H1 (cell line): ENCODE measurements around the gene KIAA1671. TPM values are rescaled to one million over a fixed set of nuclear protein-coding genes. Genes with fewer than 3 reads are reported as not detected.

Source experiments
- CTCF ChIA-PET: fragments of 300-600 bp; sonication (Branson Sonifier 250); formaldehyde crosslinking; loops from one replicate; lab custom pipeline; 2021; ENCODE audit not compliant: partially characterized antibody; lab: Charles Lee
- POLR2A ChIA-PET: fragments of 300-600 bp; sonication (Branson Sonifier 250); formaldehyde crosslinking; loops from one replicate; lab custom pipeline; 2021; ENCODE audit warnings: inconsistent platforms; ENCODE audit not compliant: partially characterized antibody; lab: Charles Lee
- DNase-seq, 2 experiments: peaks; one replicate each; pipeline versions ENCODE4 v3.0.0 to v3.0.0-alpha.2; 2010 to 2022; ENCODE audit warnings: low spot score in 2 of 2, low read depth in 1 of 2, mixed read lengths in 1 of 2
- FAIRE-seq: peaks from 2 replicates; lab custom pipeline; 2011; peaks lifted over from hg19 to GRCh38; lab: Jason Lieb, UNC
- H2AFZ ChIP-seq: 2 replicates; pipeline ENCODE4 v1.8.1; 2012; ENCODE audit warnings: low read length, inconsistent platforms
- H2AK5ac ChIP-seq: 2 replicates; pipeline ENCODE4 v1.6.1; 2013; ENCODE audit warnings: low read depth, low read length
- H2BK120ac ChIP-seq: replicated peaks from 2 replicates; pipeline ENCODE3; 2013; ENCODE audit warnings: low read depth, low read length, inconsistent platforms
- H2BK12ac ChIP-seq: 2 replicates; pipeline ENCODE4 v1.6.1; 2013; ENCODE audit warnings: low read depth, low read length
- H2BK15ac ChIP-seq: 2 replicates; pipeline ENCODE4 v1.6.1; 2013; ENCODE audit warnings: low read length
- H2BK20ac ChIP-seq: 2 replicates; pipeline ENCODE4 v1.6.1; 2013; ENCODE audit warnings: low read length
- H2BK5ac ChIP-seq: 2 replicates; pipeline ENCODE4 v1.6.1; 2013; ENCODE audit warnings: low read depth, low read length
- H3K14ac ChIP-seq: 2 replicates; pipeline ENCODE4 v1.6.1; 2013; ENCODE audit warnings: inconsistent platforms; ENCODE audit not compliant: insufficient read length
- H3K18ac ChIP-seq: 2 replicates; pipeline ENCODE4 v1.6.1; 2013; ENCODE audit warnings: low read length; ENCODE audit errors: extremely low read depth
- H3K23ac ChIP-seq: 2 replicates; pipeline ENCODE4 v1.6.1; 2013; ENCODE audit warnings: inconsistent platforms; ENCODE audit not compliant: insufficient read length
- H3K23me2 ChIP-seq: 2 replicates; pipeline ENCODE4 v1.6.1; 2013; ENCODE audit warnings: low read depth, low read length
- H3K27ac ChIP-seq: 2 replicates; pipeline ENCODE4 v1.6.1; 2011; ENCODE audit warnings: low read depth, low read length, inconsistent platforms
- H3K27me3 ChIP-seq, 4 experiments: replicated peaks in 1 of 4; 1 replicate in 1 of 4; 2 replicates in 3 of 4; pipeline versions ENCODE4 v1.6.1 to v1.8.1; 2011 to 2013; ENCODE audit warnings: low read length in 3 of 4, mild to moderate bottlenecking in 3 of 4, inconsistent platforms in 2 of 4, mixed read lengths in 2 of 4, moderate library complexity in 1 of 4; ENCODE audit not compliant: control insufficient read depth in 3 of 4, insufficient read depth in 3 of 4; ENCODE audit errors: extremely low read depth in 1 of 4
- H3K36me3 ChIP-seq, 4 experiments: 2 replicates each; pipeline versions ENCODE4 v1.6.1 to v1.8.1; 2011 to 2013; ENCODE audit warnings: mild to moderate bottlenecking in 4 of 4, low read length in 3 of 4, moderate library complexity in 2 of 4, control low read depth in 1 of 4, inconsistent platforms in 1 of 4; ENCODE audit not compliant: insufficient read depth in 4 of 4, control insufficient read depth in 2 of 4
- H3K4ac ChIP-seq: replicated peaks from 2 replicates; pipeline ENCODE3; 2013; ENCODE audit warnings: low read length, low read depth, mixed read lengths, inconsistent platforms; ENCODE audit not compliant: insufficient read length
- H3K4me1 ChIP-seq, 4 experiments: replicated peaks in 1 of 4; 1 replicate in 1 of 4; 2 replicates in 3 of 4; pipeline versions ENCODE4 v1.6.1 to v1.8.1; 2011 to 2013; ENCODE audit warnings: low read length in 3 of 4, inconsistent platforms in 2 of 4, mixed read lengths in 1 of 4; ENCODE audit not compliant: insufficient read depth in 4 of 4, control insufficient read depth in 3 of 4
- H3K4me2 ChIP-seq, 2 experiments: 2 replicates each; pipeline versions ENCODE4 v1.6.1 to v1.8.1; 2011 to 2013; ENCODE audit warnings: low read depth in 2 of 2, low read length in 2 of 2, control low read depth in 1 of 2, inconsistent platforms in 1 of 2, mild to moderate bottlenecking in 1 of 2; ENCODE audit not compliant: insufficient read depth in 1 of 2
- H3K4me3 ChIP-seq, 4 experiments: fragments of 200-600, 300-600 bp in 1 of 4; sonication (generic), shearing (Covaris generic), sonication (Bioruptor Twin) in 1 of 4; 2 replicates each; pipeline versions ENCODE4 v1.5.1 to v1.8.1; 2011 to 2016; ENCODE audit warnings: low read length in 4 of 4, low read depth in 3 of 4, control low read depth in 2 of 4, inconsistent platforms in 2 of 4, mild to moderate bottlenecking in 2 of 4, mixed read lengths in 1 of 4, moderate library complexity in 1 of 4; ENCODE audit not compliant: insufficient read depth in 2 of 4; ENCODE audit errors: extremely low read depth in 1 of 4
- H3K56ac ChIP-seq: replicated peaks from 2 replicates; pipeline ENCODE3; 2013; ENCODE audit warnings: low read depth, mild to moderate bottlenecking, mixed read lengths, low read length, inconsistent platforms; ENCODE audit not compliant: insufficient read length
- H3K79me1 ChIP-seq: 2 replicates; pipeline ENCODE4 v1.6.1; 2013; ENCODE audit warnings: low read depth, low read length, control low read depth
- H3K79me2 ChIP-seq, 2 experiments: 2 replicates each; pipeline versions ENCODE4 v1.6.1 to v1.8.1; 2012 to 2013; ENCODE audit warnings: low read length in 2 of 2, mild to moderate bottlenecking in 2 of 2, inconsistent platforms in 1 of 2; ENCODE audit not compliant: insufficient read depth in 2 of 2, control insufficient read depth in 1 of 2
- H3K9ac ChIP-seq, 4 experiments: replicated peaks in 1 of 4; 1 replicate in 1 of 4; 2 replicates in 3 of 4; pipeline versions ENCODE4 v1.6.1 to v1.8.1; 2011 to 2013; ENCODE audit warnings: low read depth in 3 of 4, low read length in 3 of 4, control low read depth in 2 of 4, mild to moderate bottlenecking in 2 of 4, moderate library complexity in 2 of 4, inconsistent platforms in 1 of 4; ENCODE audit errors: extremely low read depth in 1 of 4
- H3K9me3 ChIP-seq, 2 experiments: 2 replicates each; pipeline versions ENCODE4 v1.6.1 to v1.8.1; 2012 to 2013; ENCODE audit warnings: mild to moderate bottlenecking in 2 of 2, moderate library complexity in 2 of 2, control low read depth in 1 of 2, inconsistent platforms in 1 of 2, low read depth in 1 of 2, low read length in 1 of 2, mixed read lengths in 1 of 2; ENCODE audit not compliant: insufficient read depth in 2 of 2
- H4K20me1 ChIP-seq, 2 experiments: replicated peaks in 1 of 2; 2 replicates each; pipeline versions ENCODE3 to v1.8.1; 2011 to 2013; ENCODE audit warnings: inconsistent platforms in 2 of 2, low read length in 2 of 2, mild to moderate bottlenecking in 1 of 2; ENCODE audit not compliant: insufficient read depth in 2 of 2, control insufficient read depth in 1 of 2
- H4K5ac ChIP-seq: 2 replicates; pipeline ENCODE4 v1.6.1; 2013; ENCODE audit warnings: low read length, low read depth, mixed read lengths, inconsistent platforms; ENCODE audit not compliant: insufficient read length
- H4K8ac ChIP-seq: 2 replicates; pipeline ENCODE4 v1.8.0; 2013; ENCODE audit warnings: mild to moderate bottlenecking, moderate library complexity, low read length, inconsistent platforms; ENCODE audit not compliant: insufficient read depth; ENCODE audit errors: extremely low read depth
- H4K91ac ChIP-seq: replicated peaks from 2 replicates; pipeline ENCODE3; 2013; ENCODE audit warnings: low read length, mixed read lengths, inconsistent platforms; ENCODE audit not compliant: insufficient read length
- CBX5 ChIP-seq: fragments of 300-800, 300-1000 bp; sonication (generic); IDR thresholded peaks from 2 replicates; pipeline ENCODE4 v1.7.1; 2016; ENCODE audit warnings: antibody characterized with exemption, low read length, low read depth
- E2F6 ChIP-seq: IDR thresholded peaks from 2 replicates; pipeline ENCODE4 v1.6.1; 2012; ENCODE audit warnings: inconsistent platforms
- KDM4A ChIP-seq: IDR thresholded peaks from one replicate; pipeline ENCODE4 v1.7.1; 2012; ENCODE audit warnings: low read depth, mild to moderate bottlenecking, moderate library complexity, low read length, inconsistent platforms; ENCODE audit not compliant: severe bottlenecking
- TEAD4 ChIP-seq: IDR thresholded peaks from 2 replicates; pipeline ENCODE4 v1.6.1; 2012; ENCODE audit warnings: low read depth, low read length, inconsistent platforms, mixed read lengths
- WGBS, 2 experiments: shearing (Covaris generic) in 1 of 2; methylation state at CpG; one replicate each; pipeline versions ENCODE4 v1.1.6 to v1.1.7; 2013 to 2015; ENCODE audit warnings: low lambda C conversion rate in 2 of 2, mixed read lengths in 2 of 2, inconsistent platforms in 1 of 2, low coverage in 1 of 2, missing lambda C conversion rate in 1 of 2; ENCODE audit not compliant: insufficient replicate concordance in 2 of 2, insufficient coverage in 1 of 2, insufficient read length in 1 of 2; ENCODE audit errors: extremely low coverage in 1 of 2, missing lambda C conversion rate in 1 of 2; 5-methylcytosine and 5-hydroxymethylcytosine counted together
- polyA plus RNA-seq, 7 experiments: library from polyadenylated mRNA; depleted of rRNA in 3 of 7; stranded (reverse) in 5 of 7; unstranded in 2 of 7; fragments of >200 nt in 5 of 7; fragments of 200-250 nt in 2 of 7; gene quantifications; 1 replicate in 5 of 7; 2 replicates in 1 of 7; 4 replicates in 1 of 7; pipeline versions ENCODE4 v1.2.1 to v1.2.3, GENCODE V29; 2011 to 2013; ENCODE audit warnings: missing spikeins in 2 of 7, mixed read lengths in 2 of 7
- total RNA-seq: library from RNA; stranded (reverse); fragmentation: NEBNext Ultra II Directional; extraction: Animal tissue kit (Norgen Biotek cat#: 25700); gene quantifications from 2 replicates; pipeline ENCODE4 v1.2.1, GENCODE V29; 2021

Gene KIAA1671
- total and polyA plus RNA-seq, 2 of the 8 experiments (the other 6 are each of a cell fraction or from before 2014, with no cell fraction given), result 6.4 to 23.9 TPM

GRCh38 chr22:25134451-25134850 is 181.9 kb downstream of the KIAA1671 start:
- CTCF ChIA-PET, result interaction anchor here (0.7 to 1.2 kb wide), 3 partner anchors 16 to 55 kb away, joined by 3 read pairs; no protein-coding TSS in a partner anchor
- no peak overlapping the region for H2BK5ac ChIP-seq
- DNase-seq (no peak), FAIRE-seq (no peak)
- H3K4me1 ChIP-seq, result peaks cover 0 to 14% (median 5%) of the 10 kb centered on the region in 4 experiments; a peak in 6 of 7 replicates
- no peak overlapping the region for H3K4ac ChIP-seq
- H3K9ac ChIP-seq, result no peak overlapping the region
- 67% methylated on average over 2 of the region's 2 CpGs; no CpG with 5 or more reads in 1 of the 2 experiments for WGBS, 2 experiments
- H4K20me1 ChIP-seq, result peaks cover 2 to 10% of the 10 kb centered on the region in 2 experiments
- no peak overlapping the region for H4K91ac ChIP-seq
- H4K8ac ChIP-seq, result no peak overlapping the region
- no peak overlapping the region for H2AFZ ChIP-seq
- H3K18ac ChIP-seq, result no peak overlapping the region
- H4K5ac ChIP-seq, result no peak overlapping the region
- no peak overlapping the region for H2BK20ac ChIP-seq
- H3K4me3 ChIP-seq, result no peak overlapping the region
- H2BK120ac ChIP-seq, result no peak overlapping the region
- H3K23me2 ChIP-seq, result no peaks in the 10 kb centered on the region
- no peaks in the 10 kb centered on the region for H3K9me3 ChIP-seq
- H2BK15ac ChIP-seq, result no peak overlapping the region
- no peak overlapping the region for H3K27ac ChIP-seq
- no peak overlapping the region for H3K56ac ChIP-seq
- H3K14ac ChIP-seq, result no peak overlapping the region
- H3K79me2 ChIP-seq, result no peaks in the 10 kb centered on the region; a peak in 1 of 4 replicates
- TF ChIP-seq KDM4A, result no peak
- TF ChIP-seq CBX5, result no peak
- TF ChIP-seq TEAD4, result no peak
- no peak for TF ChIP-seq E2F6
- TF ChIP-seq, all 59 proteins: peak for 0
- H3K27me3 ChIP-seq, result no peaks in the 10 kb centered on the region; a peak in 1 of 7 replicates
- H3K36me3 ChIP-seq, result no peaks in the 10 kb centered on the region
- no peak overlapping the region for H2BK12ac ChIP-seq
- POLR2A ChIA-PET, result no interaction called here
- peaks cover 2% of the 10 kb centered on the region; the same call in 1 of the 2 replicates for H3K79me1 ChIP-seq
- H2AK5ac ChIP-seq, result no peak overlapping the region
- no peak overlapping the region for H3K4me2 ChIP-seq
- H3K23ac ChIP-seq, result no peak overlapping the region
